Skeletal muscle tissue (tissue), 4 donors: ENCODE data around the gene NRIP3. TPM values are rescaled to one million over a fixed set of nuclear protein-coding genes. Genes with fewer than 3 reads are reported as not detected.

ENCODE experiments used
- H3K27ac ChIP-seq: one replicate; pipeline ENCODE4 v1.7.0; 2013; ENCODE audit warnings: mild to moderate bottlenecking, low read depth, low read length, inconsistent platforms
- H3K27me3 ChIP-seq, 3 donors: one replicate each; pipeline ENCODE4 v1.7.0; 2013; ENCODE audit warnings: low read length in 3 of 3; ENCODE audit not compliant: control insufficient read depth in 3 of 3, insufficient read depth in 3 of 3
- H3K36me3 ChIP-seq, 3 donors: one replicate each; pipeline ENCODE4 v1.7.0; 2013; ENCODE audit warnings: low read length in 3 of 3; ENCODE audit not compliant: control insufficient read depth in 3 of 3, insufficient read depth in 3 of 3
- H3K4me1 ChIP-seq, 3 donors: one replicate each; pipeline ENCODE4 v1.7.0; 2013; ENCODE audit warnings: low read length in 3 of 3, mild to moderate bottlenecking in 3 of 3; ENCODE audit not compliant: control insufficient read depth in 3 of 3, insufficient read depth in 3 of 3
- H3K4me3 ChIP-seq, 3 donors: one replicate each; pipeline ENCODE4 v1.7.0; 2013; ENCODE audit warnings: low read length in 3 of 3
- H3K9ac ChIP-seq, 3 donors: one replicate each; pipeline ENCODE4 v1.7.0; 2013; ENCODE audit warnings: low read length in 3 of 3, mild to moderate bottlenecking in 3 of 3, moderate library complexity in 2 of 3, low read depth in 1 of 3
- H3K9me3 ChIP-seq, 3 donors: one replicate each; pipeline ENCODE4 v1.7.0; 2013; ENCODE audit warnings: low read length in 3 of 3; ENCODE audit not compliant: control insufficient read depth in 3 of 3
- total RNA-seq: library from RNA; depleted of rRNA; stranded (reverse); fragments of >200 nt; gene quantifications from one replicate; pipeline ENCODE4 v1.2.3, GENCODE V29; 2014
- donor health status: Osteomylitis.

Gene NRIP3
- total RNA-seq, 1 donor from 2014 or later = 1.0 TPM

GRCh38 chr11:8963569-8964323, 40.1 kb downstream of the NRIP3 start:
- Histone ChIP-seq H3K36me3 (peaks cover 0 to 12% (median 6%) of the 10 kb centered on the region in 3 donors), H3K27ac (peak overlapping the region; percentile 95), H3K4me3 (peak overlapping the region; percentile 91 to 93 (median 93)), H3K9ac (peak overlapping the region; percentile 89 to 98 (median 96)), H3K27me3 (no peaks in the 10 kb centered on the region), H3K4me1 (peaks cover 30 to 37% (median 33%) of the 10 kb centered on the region in 3 donors), H3K9me3 (no peaks in the 10 kb centered on the region)

GRCh38 chr11:8962841-8963240, 41.0 kb downstream of the NRIP3 start:
- Histone ChIP-seq H3K27me3 (no peaks in the 10 kb centered on the region), H3K27ac (no peak overlapping the region), H3K9ac (peak overlapping the region; percentile 8 to 98 (median 96)), H3K9me3 (no peaks in the 10 kb centered on the region), H3K4me3 (peak overlapping the region in 2 of 3 donors; percentile 93), H3K36me3 (peaks cover 0 to 12% (median 6%) of the 10 kb centered on the region in 3 donors), H3K4me1 (peaks cover 30 to 37% (median 33%) of the 10 kb centered on the region in 3 donors)

- H3K4me1 ChIP-seq = peaks cover 30 to 37% (median 33%) of the 10 kb centered on the region in 3 donors
- H3K9ac ChIP-seq = no peak overlapping the region
- no peaks in the 10 kb centered on the region for H3K9me3 ChIP-seq
- peaks cover 0 to 17% (median 0%) of the 10 kb centered on the region in 3 donors for H3K36me3 ChIP-seq
- H3K4me3 ChIP-seq = no peak overlapping the region
- H3K27me3 ChIP-seq = no peaks in the 10 kb centered on the region
- H3K27ac ChIP-seq = no peak overlapping the region
Measured at GRCh38 chr11:8961401-8961800, 42.4 kb downstream of the NRIP3 start.

- H3K36me3 ChIP-seq = peaks cover 8 to 22% (median 10%) of the 10 kb centered on the region in 3 donors
- peak overlapping the region; percentile 15 to 54 (median 26) for H3K9ac ChIP-seq
- peaks cover 21 to 25% (median 21%) of the 10 kb centered on the region in 3 donors for H3K4me1 ChIP-seq
- peak overlapping the region; percentile 32 for H3K27ac ChIP-seq
- H3K9me3 ChIP-seq = no peaks in the 10 kb centered on the region
- no peaks in the 10 kb centered on the region for H3K27me3 ChIP-seq
- H3K4me3 ChIP-seq = no peak overlapping the region
Measured at GRCh38 chr11:8959546-8960166, 44.1 kb downstream of the NRIP3 start.

GRCh38 chr11:8956860-8957259, 46.9 kb downstream of the NRIP3 start:
- peaks cover 6 to 9% (median 8%) of the 10 kb centered on the region in 3 donors for H3K4me1 ChIP-seq
- no peaks in the 10 kb centered on the region for H3K27me3 ChIP-seq
- H3K36me3 ChIP-seq = peaks cover 11 to 36% (median 29%) of the 10 kb centered on the region in 3 donors
- H3K4me3 ChIP-seq = no peak overlapping the region
- H3K9me3 ChIP-seq = no peaks in the 10 kb centered on the region
- no peak overlapping the region for H3K27ac ChIP-seq
- H3K9ac ChIP-seq = no peak overlapping the region

- H3K4me1 ChIP-seq = no peaks in the 10 kb centered on the region
- H3K27me3 ChIP-seq = no peaks in the 10 kb centered on the region
- no peak overlapping the region for H3K4me3 ChIP-seq
- H3K9me3 ChIP-seq = no peaks in the 10 kb centered on the region
- no peak overlapping the region for H3K9ac ChIP-seq
- H3K36me3 ChIP-seq = peaks cover 17 to 48% (median 43%) of the 10 kb centered on the region in 3 donors
- H3K27ac ChIP-seq = no peak overlapping the region
Measured at GRCh38 chr11:8948886-8949285, 54.9 kb downstream of the NRIP3 start.

- no peaks in the 10 kb centered on the region for H3K27me3 ChIP-seq
- no peaks in the 10 kb centered on the region for H3K9me3 ChIP-seq
- no peak overlapping the region for H3K9ac ChIP-seq
- H3K4me1 ChIP-seq = no peaks in the 10 kb centered on the region
- H3K36me3 ChIP-seq = peaks cover 14 to 35% (median 30%) of the 10 kb centered on the region in 3 donors
- H3K4me3 ChIP-seq = no peak overlapping the region
- no peak overlapping the region for H3K27ac ChIP-seq
Measured at GRCh38 chr11:8947230-8947943, 56.4 kb downstream of the NRIP3 start.

GRCh38 chr11:8942518-8943066, 61.2 kb downstream of the NRIP3 start, which contains the start of gene ASCL3:
Gene ASCL3, minus strand, starts transcription at chr11:8943016. Its CDS starts 4,855 bp downstream, at chr11:8938161.
- no peaks in the 10 kb centered on the region for H3K9me3 ChIP-seq
- no peaks in the 10 kb centered on the region for H3K4me1 ChIP-seq
- no peaks in the 10 kb centered on the region for H3K27me3 ChIP-seq

GRCh38 chr11:8941341-8942103, 62.3 kb downstream of the NRIP3 start:
- no peak overlapping the region for H3K9ac ChIP-seq
- no peaks in the 10 kb centered on the region for H3K9me3 ChIP-seq
- H3K4me3 ChIP-seq = no peak overlapping the region
- H3K4me1 ChIP-seq = no peaks in the 10 kb centered on the region
- no peaks in the 10 kb centered on the region for H3K27me3 ChIP-seq
- H3K36me3 ChIP-seq = no peaks in the 10 kb centered on the region
- H3K27ac ChIP-seq = no peak overlapping the region

More at GRCh38 chr11:8942518-8943066, 61.2 kb downstream of the NRIP3 start, which contains the start of gene ASCL3:
- H3K27ac ChIP-seq = no peak within 1 kb of the TSS
- no peak within 1 kb of the TSS for H3K9ac ChIP-seq
- no peak within 1 kb of the TSS for H3K4me3 ChIP-seq
- peaks cover 5% of the 10 kb centered on the region in 3 donors for H3K36me3 ChIP-seq
